Skin of body (tissue), 2 donors: ENCODE measurements around the gene ZKSCAN5. TPM values are rescaled to one million over a fixed set of nuclear protein-coding genes. Genes with fewer than 3 reads are reported as not detected.

ENCODE experiments used
- DNase-seq: peaks from one replicate; lab custom pipeline; 2025; lab: John Stamatoyannopoulos, UW
- total RNA-seq: library from RNA; depleted of rRNA; stranded (reverse); fragments of >200 nt; gene quantifications from one replicate; pipeline ENCODE4 v1.2.3, GENCODE V29; 2014

ZKSCAN5 gene
- 6.2 TPM for total RNA-seq

DNA sequence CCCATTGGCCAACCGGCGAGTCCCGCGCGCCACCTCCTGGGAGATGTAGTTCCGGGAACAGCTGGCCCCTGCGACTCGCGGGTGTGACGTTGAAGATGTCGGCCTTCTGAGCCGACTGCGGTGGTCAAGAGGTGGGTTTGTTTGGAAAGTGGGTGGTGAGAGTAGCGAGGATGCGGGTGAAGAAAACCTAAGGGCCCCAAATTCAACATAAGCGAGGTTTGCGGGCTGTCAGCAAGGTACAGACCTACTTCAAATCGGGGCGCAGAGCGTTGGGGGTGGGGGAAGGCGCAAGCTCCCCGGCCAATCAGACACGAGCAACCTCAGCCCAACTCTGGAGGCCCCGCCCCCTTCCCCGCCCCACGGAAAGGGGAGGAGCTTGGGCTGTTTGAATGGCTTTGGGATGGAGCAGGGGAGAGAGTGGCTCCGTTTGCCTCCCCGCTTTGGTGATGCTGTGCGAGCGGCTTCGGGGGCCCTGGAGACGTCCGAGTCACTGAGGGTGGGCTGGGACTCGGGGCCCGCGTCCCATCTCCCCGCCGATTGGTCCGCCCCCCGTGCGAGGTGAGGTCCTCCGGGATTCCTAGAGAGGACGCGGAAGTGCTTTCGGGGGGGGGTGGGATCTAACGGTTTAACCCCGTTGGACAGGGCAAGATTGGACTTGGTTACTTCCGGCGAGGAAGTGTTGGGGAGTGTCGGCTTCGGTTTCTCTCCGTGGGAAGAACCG lies at the start of gene ZKSCAN5:
Gene ZKSCAN5 (plus strand): TSS at position 60 of the 721 bp plus-strand sequence. CDS start 1,383 bp downstream, outside the sequence.
- DNase-seq: peak; percentile 95

DNA sequence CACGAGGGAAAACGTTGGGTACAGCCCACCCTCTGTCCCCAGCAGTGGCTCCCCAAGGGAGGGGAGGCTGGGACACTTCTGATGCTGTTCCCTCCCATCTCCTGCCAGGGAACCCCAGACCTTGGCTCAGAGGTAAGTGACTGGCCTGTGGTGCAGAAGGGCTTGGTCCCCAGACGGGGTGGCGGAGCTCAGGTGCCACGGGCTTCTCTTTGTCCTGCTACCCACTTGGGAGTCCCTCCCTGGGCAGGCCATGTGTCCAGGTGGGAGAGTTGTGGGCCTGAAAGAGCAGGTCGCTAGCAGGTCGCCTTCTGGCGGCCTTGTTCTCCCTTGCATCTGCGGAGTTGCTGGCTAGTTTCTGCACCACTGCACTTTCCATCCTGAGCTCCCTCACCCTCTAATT lies 48.6 kb upstream of the ZKSCAN5 start:
- no peak for DNase-seq

DNA sequence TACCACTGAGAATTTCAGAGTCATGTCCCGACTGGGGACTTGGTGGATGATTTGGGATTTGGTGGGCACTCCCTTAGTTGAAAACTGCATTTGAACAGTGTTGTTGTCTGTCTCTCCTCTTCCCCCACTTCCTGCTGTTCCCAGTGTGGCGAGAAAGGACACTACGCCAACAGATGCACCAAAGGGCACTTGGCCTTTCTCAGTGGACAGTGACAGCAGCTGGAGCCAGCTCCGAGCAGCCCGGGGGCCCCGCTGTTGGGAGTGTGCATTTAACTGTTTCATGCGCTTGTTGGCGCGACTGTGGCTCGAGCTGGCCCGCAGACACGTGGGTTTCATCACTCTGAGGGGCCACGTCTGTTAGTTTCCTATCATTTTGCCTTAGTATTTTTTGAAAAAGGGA lies 48.2 kb upstream of the ZKSCAN5 start:
- DNase-seq: no peak

DNA sequence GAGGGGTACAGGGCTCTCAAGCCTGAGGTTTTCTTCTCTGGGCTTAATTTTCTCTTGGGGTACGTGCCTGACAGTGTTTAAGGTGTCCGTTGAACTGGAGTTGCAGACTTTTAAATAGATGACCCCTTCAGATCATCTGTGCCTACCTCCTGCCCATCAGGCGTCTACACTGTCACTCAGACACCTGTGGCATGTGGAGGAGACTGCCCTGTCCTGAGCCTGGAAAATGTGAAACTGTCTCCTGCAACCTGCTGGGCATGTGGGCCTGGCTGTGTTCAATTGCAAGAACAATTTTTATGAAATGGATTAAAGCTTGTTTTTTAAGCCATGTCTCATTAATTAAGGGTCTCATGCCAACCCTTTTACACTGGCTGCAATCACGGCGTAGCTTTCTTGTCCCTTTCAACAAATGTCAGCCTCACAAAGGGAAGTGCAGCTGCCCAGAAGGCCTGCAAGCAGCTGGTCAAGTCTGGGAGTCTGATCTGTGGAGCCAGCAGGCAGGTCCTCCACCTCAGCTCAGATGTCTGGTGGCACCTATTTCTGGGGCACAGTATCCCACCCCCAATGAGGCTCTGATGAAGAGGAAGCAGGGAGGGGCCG lies 47.3 kb upstream of the ZKSCAN5 start:
- DNase-seq: no peak

DNA sequence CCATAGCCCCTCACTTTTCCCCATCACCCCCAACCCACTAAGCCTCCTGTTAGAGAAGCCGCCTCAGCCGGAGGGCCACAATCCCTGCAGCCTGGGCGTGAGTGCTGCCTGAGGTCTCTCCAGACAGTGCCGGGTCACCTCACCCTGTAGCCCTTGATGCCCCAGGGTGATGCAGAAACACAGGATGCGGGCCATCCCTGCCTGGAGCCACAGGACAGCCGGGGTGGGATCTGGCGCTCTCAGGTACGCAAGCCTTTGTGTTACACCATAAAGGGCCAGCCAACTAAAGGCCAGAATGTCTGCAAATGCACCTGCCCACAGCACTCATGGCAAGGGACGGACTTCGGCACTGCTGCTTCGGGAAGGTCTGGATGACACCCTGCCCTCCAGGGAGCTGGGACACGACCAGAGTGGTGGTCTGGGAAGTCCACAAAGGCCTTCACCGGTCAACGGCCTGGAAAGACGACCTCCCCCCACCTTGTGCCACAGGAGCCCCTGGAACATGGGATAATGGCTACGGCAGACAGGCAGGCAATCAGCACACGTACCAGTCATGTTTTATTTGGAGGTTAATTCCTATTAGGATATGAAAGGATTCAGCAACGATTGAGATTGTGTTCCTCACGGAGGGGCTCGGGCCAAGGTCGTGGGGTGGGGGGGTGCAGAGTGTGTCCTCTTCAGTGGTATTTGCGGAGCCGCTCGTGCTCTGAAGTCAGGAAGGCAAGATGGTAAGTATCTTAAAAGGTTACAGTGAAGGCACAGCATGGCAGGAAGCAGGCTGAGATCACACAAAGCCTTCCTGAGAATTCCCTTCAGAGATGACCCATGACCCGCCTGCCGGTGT lies 46.6 kb upstream of the ZKSCAN5 start:
- no peak for DNase-seq

DNA sequence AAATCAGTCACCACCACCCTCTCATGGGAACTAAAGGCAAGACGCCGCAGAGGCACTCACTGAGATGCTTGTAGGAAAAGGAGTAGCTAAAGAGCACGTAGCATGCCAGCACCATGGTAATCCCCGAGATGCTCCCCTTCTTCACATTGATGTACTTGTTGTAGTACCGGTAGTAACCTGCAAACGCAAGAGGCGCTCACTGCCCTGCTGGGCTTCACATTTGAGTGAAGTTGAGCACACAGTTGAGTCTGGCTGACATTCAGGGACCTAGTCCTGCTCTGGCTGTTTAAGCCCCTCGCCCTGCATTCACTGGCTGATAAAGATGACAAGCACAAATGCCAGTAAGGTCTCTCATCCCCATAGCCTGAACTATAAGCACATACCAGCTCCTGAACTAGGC lies 45.4 kb upstream of the ZKSCAN5 start:
- no peak for DNase-seq

DNA sequence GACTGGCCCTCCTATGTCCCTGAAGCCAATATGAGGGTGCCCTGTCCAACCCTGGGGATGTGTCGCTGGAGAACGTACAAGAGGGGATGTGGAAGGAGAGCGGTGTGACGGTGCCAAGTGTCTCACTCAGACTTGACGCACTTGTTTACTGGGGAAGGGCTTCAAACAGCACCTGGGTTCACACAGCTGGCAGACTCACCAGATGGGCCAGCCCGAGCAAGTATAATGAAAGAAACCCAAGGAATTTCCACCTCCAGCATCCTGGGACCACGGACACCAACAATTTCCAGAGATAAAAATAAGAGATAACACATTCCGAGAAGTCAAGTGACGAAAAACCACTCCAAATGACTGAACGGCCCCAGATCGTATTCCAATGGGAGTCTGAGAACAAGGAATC lies 43.8 kb upstream of the ZKSCAN5 start:
- no peak for DNase-seq

DNA sequence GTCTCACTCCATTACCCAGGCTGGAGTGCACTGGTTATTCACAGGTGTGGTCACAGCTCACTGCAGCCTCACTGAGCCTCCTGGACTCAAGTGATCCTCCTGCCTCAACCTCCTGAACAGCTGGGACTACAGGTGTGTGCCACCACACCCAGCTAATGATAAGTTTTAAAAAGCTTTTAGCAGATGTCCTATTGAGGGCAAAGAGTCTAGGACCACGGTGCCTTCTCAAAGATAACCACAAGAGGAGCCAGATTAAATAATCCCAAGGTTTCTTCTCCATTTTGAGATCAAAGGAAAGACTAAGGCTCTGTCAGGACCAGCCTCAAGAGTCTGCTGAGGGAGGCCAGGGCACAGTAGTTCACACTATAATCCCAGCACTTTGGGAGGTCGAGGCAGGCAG lies 43.2 kb upstream of the ZKSCAN5 start:
- DNase-seq: no peak

DNA sequence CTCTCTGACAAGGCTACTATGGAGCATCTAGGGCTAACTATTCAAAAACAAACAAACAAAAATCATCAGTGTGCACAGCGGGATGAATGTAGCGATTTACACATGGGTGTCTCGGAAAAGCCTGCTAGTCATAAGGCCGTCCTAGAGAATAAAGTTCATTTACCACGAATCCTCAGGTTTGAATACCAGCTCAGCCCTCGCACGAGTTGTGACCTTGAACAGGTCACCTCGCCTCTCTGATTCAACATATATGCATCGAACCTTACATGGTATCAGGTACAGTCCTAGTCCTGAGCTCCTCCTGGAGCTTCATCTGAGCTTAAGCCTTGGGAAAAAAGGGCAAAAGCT lies 39.1 kb upstream of the ZKSCAN5 start:
- no peak for DNase-seq

DNA sequence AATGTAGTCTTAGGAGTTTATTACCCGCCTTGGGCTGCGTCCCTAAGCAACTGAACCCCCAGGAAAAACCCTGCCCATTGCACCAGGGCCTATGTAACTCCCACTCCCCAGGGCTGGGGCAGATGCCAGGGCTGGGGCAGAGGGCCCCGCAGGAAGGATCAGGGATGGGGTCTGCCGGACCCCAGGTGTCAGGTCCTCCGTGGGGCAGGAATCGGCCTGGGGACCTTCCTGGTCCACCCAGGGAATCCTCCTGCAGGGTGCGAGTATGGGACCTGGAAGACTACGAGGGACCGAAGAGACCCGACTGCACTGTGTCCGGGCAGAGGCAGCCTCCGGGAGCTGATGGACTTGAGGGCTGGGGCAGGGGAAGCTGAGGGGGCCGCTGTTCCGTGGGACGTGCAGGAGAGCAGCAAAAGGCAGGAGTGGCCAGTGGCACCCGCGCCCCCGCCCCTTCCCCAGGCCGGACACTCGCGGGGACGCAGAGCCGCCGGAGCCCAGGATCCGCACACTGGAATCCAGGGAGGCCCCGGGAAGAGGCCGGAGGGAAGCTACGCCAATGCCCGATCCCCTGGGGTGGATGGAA lies 36.0 kb upstream of the ZKSCAN5 start:
- no peak for DNase-seq

DNA sequence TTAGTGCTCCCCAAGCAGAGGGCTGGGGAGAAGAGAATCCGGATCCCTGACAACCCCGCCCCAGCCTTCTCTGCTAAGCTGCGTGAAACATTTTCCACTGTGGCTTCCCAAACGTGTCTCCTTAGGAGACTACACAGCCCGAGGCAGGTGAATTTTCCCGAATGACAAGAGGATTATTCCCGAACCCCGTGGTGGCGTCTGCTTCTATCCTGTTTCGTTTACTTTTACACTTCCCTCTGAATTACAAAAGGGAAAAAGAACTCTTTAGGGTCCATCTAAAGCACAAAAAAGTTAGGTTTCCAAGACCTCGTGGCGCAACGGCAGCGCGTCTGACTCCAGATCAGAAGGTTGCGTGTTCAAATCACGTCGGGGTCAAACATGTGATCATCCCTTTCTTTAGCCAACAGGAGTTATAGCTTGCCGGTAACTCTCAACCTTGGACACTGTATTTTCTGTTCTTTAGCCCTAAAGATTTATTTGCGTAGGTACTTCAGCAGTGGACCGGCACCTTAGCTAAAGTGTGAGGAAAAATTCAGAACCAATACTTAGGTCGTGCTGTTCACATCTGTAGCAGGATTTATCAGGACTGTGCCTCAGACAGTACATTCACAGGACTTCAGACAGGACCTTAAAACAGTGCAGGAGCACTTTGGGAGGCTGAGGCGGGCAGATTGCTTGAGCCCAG lies 34.9 kb upstream of the ZKSCAN5 start:
- DNase-seq: no peak

DNA sequence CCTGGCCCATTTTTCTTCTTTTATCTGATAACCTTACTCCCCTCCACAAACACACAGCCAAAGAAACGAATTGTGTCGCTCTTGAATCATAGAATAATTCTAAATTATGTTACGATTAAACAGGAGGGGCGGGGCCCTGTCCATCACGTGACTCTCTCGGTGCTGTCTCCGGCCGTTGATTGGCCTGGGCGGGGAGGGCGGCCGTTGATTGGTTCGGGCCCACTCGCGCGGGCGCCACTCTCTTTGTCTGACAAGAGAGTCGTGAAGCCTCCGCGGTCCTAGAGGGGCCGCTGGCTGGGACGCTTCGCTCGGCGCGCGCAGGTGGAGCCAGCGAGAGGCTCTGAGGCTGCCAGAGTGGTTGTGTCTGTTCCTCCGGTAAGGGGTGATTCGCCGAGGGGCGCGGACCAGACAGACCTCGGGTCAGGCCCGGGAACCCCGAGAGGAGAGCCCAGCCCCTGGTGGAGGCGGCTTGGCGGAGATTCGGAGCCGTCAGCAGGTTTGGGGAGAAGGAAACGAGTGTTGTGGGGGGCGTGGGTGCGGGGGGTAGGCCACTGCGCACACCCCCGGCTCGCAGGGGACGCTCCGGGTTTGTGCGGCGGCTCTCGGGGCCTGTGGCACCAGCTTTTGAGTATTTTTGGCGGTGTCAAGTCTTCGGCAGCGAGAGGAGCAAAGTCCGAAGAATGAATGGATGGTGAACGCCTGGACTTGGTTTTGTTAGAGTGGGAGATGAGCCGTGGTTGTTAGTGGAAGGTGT lies 31.7 kb upstream of the ZKSCAN5 start, which contains the start of gene ZNF789:
Gene ZNF789 (plus strand): TSS at position 330 of the 754 bp plus-strand sequence. CDS start 3,567 bp downstream, outside the sequence.
- DNase-seq: peak; percentile 92

DNA sequence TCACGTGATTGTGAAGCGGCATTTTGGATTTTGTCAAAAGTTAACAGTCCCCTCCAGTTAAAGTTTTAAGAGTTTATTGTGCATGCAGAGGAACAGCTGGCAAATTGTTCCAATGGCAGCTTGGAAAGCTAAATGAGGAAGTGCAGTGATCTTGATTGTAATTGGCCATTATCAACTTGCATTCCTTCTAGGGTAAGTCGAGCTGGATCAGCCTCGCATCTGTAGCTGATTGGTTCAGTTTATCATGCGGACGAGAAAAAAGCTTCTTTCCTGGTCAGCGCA lies 31.2 kb upstream of the ZKSCAN5 start:
- peak; percentile 33 for DNase-seq

DNA sequence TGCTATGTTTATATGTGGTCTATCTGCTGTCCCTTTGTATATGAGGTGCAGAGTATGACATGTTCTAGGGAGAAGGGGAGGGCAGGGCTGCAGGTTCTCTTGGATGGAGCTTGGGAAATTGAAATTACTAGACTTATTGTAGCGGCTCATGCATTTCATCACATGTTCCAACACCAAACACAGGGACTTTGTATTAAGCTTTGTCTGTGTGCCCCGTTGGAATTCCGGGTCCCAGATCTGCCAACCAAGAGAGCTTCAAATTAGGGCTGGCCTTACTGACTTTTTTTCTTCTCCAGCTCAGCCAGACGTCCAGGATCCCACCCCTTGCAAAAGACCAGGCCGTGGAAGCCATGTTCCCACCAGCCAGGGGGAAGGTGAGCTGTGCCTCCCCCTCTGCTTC lies 28.4 kb upstream of the ZKSCAN5 start:
- no peak for DNase-seq

DNA sequence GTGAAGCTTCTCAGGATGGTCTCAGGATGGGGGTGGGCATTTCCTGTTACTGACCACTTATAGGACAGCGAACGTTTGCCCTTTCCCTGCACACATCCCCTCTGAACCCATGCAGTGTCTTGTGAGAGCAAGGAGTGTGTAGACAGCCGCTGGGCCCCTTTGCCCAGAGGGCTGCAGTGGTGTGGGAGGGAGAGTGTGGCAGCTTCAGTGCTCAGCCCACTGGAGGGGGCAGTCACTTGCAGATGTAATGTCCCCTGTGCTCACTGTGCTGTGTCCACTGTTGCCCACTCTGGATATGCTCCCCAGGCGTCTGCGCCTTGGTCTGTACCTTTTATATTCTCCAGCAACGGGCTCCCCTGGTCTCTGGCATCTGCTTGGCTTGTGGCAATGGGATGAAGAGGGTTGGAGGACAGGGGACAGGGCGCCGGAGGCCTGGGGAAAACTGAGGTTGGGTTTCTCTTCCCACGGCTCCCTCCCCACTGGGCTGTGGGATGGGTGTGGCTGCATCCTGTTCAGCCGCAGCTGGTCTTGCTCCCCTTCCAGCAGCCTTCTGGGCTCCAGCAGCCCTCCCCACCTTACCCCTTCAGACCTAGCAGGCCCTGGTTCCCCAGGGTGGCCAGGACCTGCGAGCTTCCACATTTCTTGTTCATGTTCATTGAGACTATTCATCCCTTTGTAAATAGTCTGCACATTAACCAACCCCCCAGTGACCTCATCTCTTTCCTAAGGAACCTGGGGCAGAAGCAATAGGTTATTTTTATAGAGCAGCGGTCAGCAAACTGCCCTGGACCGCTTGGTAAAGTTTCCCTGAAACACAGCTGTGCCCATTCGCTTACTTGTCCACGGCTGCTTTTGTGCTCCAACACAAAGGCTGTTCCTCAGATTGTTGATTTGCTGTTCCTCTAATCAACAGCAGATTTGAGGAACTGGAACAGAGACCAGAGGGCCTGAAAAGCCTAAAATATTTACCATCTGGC lies 25.7 kb upstream of the ZKSCAN5 start:
- no peak for DNase-seq

DNA sequence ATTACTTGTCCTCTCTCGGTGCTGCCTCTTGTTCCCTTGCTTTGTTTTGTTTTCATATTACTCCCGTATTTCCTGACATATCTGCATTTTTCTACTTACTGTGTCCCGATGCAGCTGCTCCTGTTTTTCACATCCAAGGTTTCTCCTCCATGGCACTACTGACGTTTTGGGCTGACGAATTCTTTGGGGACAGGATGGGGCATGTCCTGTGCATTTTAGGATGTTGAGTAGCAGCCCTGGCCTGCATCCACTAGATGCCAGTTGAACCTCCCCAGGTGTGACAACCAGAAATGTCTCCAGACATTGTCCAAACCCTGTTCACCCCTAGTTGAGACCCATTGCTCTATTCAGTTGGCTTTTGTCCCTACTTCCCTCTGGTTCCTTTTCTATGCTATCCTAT lies 19.4 kb upstream of the ZKSCAN5 start:
- no peak for DNase-seq

DNA sequence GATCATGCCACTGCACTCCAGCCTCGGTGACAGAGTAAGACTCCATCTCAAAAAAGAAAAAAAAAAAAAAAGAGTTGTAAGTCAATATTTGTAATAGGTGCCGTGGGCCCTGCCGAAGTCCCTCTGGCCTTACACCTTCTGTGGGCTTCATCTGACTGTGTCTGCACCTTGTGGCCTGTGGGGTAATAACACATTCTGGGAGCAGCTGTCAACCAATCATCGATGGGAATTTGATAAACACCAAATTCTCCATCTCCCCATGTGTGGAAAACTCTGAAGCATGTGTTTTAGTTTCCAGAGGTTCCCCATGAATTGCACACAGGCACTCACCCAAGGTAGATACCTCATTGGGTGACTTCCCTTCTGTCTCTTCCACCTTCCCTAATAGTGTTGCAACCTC lies 15.2 kb upstream of the ZKSCAN5 start:
- no peak for DNase-seq

DNA sequence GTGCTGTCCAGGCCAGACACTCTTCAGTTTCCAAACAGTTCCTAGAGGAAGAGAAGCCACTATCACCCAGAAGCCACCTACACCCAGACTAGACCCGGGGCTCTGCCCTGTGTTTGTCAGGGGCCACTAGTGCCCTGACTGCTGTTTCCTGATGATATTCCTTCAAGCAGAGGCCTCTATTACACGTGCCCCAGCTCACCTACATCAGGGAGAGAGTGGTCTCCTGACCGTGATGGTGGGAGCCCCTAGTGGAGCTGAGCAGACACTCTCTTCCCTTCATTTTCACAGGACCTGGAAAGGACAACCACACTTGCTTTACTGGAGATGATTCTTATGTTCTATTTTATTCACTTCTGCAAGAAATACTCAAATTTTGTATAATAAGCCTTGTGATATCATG lies 13.6 kb upstream of the ZKSCAN5 start:
- DNase-seq: no peak

DNA sequence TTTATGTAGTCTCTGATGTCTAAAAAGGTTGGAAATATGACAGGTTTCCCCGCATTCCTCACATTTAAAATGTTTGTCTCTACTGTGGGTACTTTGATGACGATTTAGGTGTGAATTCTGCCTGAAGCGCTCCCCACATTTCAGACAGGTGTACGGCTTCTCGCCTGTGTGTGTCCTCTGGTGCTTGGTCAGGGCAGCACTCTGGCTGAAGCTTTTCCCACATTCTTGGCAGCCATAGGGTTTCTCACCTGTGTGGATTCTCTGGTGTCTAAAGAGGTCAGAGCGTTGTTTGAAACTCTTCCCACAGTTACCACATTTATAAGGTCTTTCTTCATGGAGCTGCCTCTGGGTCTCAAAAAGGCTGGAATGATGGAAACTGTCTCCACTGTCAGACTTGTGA lies 10.6 kb upstream of the ZKSCAN5 start:
- DNase-seq: no peak
